CD4-positive, alpha-beta T cell treated with Interleukin-1 beta for 1 hour (primary cell): ENCODE measurements around the gene PATJ.

Source experiments
- DNase-seq, 2 donors: peaks; one replicate each; pipeline ENCODE4 v3.0.0-alpha.2; 2020 to 2022

PATJ gene

GRCh38 chr1:62003777-62004176 is 261.5 kb downstream of the PATJ start:
- DNase-seq, result no peak

GRCh38 chr1:62006690-62007089 is 264.4 kb downstream of the PATJ start:
- DNase-seq, result no peak

GRCh38 chr1:62011006-62011405 is 268.7 kb downstream of the PATJ start:
- DNase-seq, result no peak

GRCh38 chr1:62012095-62012494 is 269.8 kb downstream of the PATJ start:
- no peak for DNase-seq

- no peak for DNase-seq
These were observed 270.6 kb downstream of the PATJ start for GRCh38 chr1:62012836-62013235.

GRCh38 chr1:62013264-62013663 is 271.0 kb downstream of the PATJ start:
- no peak for DNase-seq

- no peak for DNase-seq
These were observed 280.2 kb downstream of the PATJ start for GRCh38 chr1:62022382-62022983.

GRCh38 chr1:62024690-62025089 is 282.4 kb downstream of the PATJ start:
- no peak for DNase-seq

- no peak for DNase-seq
These were observed 282.9 kb downstream of the PATJ start for GRCh38 chr1:62025154-62025553.

- DNase-seq, result no peak
These were observed 283.6 kb downstream of the PATJ start for GRCh38 chr1:62025892-62026291.

GRCh38 chr1:62029704-62030103 is 287.4 kb downstream of the PATJ start:
- DNase-seq, result no peak

- DNase-seq, result no peak
These were observed 292.5 kb downstream of the PATJ start for GRCh38 chr1:62034790-62035189.

GRCh38 chr1:62037274-62037673 is 295.0 kb downstream of the PATJ start:
- no peak for DNase-seq

GRCh38 chr1:62038594-62039284 is 296.5 kb downstream of the PATJ start:
- no peak for DNase-seq

- DNase-seq, result no peak
These were observed 298.2 kb downstream of the PATJ start for GRCh38 chr1:62040450-62040849.

- DNase-seq, result no peak
These were observed 298.7 kb downstream of the PATJ start for GRCh38 chr1:62040973-62041372.

- DNase-seq, result no peak
These were observed 300.9 kb downstream of the PATJ start for GRCh38 chr1:62043154-62043553.

- no peak for DNase-seq
These were observed 303.3 kb downstream of the PATJ start for GRCh38 chr1:62045574-62045973.

GRCh38 chr1:62046927-62047326 is 304.6 kb downstream of the PATJ start:
- DNase-seq, result no peak

- no peak for DNase-seq
These were observed 307.9 kb downstream of the PATJ start for GRCh38 chr1:62050165-62050564.

GRCh38 chr1:62052946-62053345 is 310.7 kb downstream of the PATJ start:
- no peak for DNase-seq

GRCh38 chr1:62054188-62054587 is 311.9 kb downstream of the PATJ start:
- no peak for DNase-seq

- no peak for DNase-seq
These were observed 314.9 kb downstream of the PATJ start for GRCh38 chr1:62057230-62057629.

GRCh38 chr1:62057641-62058290 is 315.5 kb downstream of the PATJ start:
- no peak for DNase-seq
